ENCODE measurements around the gene MRPL49. TPM values are rescaled to one million over a fixed set of nuclear protein-coding genes. Genes with fewer than 3 reads are reported as not detected.

Gene MRPL49
- total and polyA plus RNA-seq, 3 donors from 2014 or later, result 53.9 to 87.7 (median 82.8) TPM

DNA sequence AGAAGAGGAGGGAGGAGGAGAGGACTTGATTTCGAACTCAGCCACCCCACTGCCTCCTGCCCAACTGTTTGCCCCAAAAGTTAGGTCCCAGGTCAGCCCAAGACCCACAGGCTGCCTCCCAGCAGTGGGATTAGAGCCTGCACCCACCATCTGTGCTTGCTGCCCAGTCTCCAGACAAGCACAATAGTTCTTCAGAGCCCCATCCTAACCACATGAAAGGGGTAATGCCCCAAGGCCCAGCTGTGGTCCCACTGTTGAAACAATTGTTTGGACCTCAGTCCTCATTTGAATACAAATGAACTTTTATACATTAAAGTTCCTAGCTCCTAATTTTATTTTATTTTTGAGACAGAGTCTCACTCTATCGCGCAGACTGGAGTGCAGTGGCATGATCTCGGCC, 31.5 kb upstream of the MRPL49 start:
- no peaks in the 10 kb centered on the region for H3K36me3 ChIP-seq (ENCODE audit: low read depth, missing control alignments)
- no peaks in the 10 kb centered on the region for H3K9me3 ChIP-seq
- TF ChIP-seq POLR2A (IDR thresholded peaks at IDR 0.05), result no peak
- TF ChIP-seq, protein P1, sequence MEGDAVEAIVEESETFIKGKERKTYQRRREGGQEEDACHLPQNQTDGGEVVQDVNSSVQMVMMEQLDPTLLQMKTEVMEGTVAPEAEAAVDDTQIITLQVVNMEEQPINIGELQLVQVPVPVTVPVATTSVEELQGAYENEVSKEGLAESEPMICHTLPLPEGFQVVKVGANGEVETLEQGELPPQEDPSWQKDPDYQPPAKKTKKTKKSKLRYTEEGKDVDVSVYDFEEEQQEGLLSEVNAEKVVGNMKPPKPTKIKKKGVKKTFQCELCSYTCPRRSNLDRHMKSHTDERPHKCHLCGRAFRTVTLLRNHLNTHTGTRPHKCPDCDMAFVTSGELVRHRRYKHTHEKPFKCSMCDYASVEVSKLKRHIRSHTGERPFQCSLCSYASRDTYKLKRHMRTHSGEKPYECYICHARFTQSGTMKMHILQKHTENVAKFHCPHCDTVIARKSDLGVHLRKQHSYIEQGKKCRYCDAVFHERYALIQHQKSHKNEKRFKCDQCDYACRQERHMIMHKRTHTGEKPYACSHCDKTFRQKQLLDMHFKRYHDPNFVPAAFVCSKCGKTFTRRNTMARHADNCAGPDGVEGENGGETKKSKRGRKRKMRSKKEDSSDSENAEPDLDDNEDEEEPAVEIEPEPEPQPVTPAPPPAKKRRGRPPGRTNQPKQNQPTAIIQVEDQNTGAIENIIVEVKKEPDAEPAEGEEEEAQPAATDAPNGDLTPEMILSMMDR (IDR thresholded peaks at IDR 0.05), result no peak
- H3K27ac ChIP-seq, result no peak overlapping the region
- intact Hi-C loops (cut with DNase I; ENCODE audit: low total_unique reads), result no loop called here
- no peak overlapping the region for H3K4me3 ChIP-seq
- DNase-seq, result no peak
- WGBS, 2 donors, result 94 to 96% methylated on average over 4 of the region's 4 CpGs
- peaks cover 2% of the 10 kb centered on the region for H3K4me1 ChIP-seq
- H3K27me3 ChIP-seq, result no peaks in the 10 kb centered on the region

DNA sequence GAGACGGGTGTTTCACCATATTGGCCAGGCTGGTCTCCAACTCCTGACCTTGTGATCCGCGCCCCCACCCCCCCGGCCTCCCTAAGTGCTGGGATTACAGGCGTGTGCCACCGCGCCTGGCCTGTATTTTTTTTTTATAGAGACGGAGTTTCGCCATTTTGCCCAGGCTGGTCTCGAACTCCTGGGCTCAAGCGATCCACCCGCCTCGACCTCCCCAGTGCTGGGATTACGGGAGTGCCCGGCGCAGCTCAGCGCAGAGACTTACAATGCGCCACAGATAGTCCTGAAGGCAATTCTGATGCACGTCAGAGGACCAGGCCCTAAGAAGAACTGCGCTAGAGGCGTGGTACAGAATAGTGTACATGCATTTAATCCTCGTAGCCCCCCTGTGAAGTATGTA, 26.7 kb upstream of the MRPL49 start:
- H3K27ac ChIP-seq, result no peak overlapping the region
- TF ChIP-seq POLR2A (IDR thresholded peaks at IDR 0.05), result no peak
- TF ChIP-seq, protein P1 (IDR thresholded peaks at IDR 0.05), result no peak
- no peaks in the 10 kb centered on the region for H3K36me3 ChIP-seq (ENCODE audit: low read depth, missing control alignments)
- intact Hi-C loops (cut with DNase I; ENCODE audit: low total_unique reads), result no loop called here
- 45 to 55% methylated on average over 20 to 22 of the region's 22 CpGs for WGBS, 2 donors
- H3K9me3 ChIP-seq, result no peaks in the 10 kb centered on the region
- no peak for DNase-seq
- H3K4me3 ChIP-seq, result peak overlapping the region; percentile 69 to 99
- H3K4me1 ChIP-seq, result peaks cover 9% of the 10 kb centered on the region
- no peaks in the 10 kb centered on the region for H3K27me3 ChIP-seq

DNA sequence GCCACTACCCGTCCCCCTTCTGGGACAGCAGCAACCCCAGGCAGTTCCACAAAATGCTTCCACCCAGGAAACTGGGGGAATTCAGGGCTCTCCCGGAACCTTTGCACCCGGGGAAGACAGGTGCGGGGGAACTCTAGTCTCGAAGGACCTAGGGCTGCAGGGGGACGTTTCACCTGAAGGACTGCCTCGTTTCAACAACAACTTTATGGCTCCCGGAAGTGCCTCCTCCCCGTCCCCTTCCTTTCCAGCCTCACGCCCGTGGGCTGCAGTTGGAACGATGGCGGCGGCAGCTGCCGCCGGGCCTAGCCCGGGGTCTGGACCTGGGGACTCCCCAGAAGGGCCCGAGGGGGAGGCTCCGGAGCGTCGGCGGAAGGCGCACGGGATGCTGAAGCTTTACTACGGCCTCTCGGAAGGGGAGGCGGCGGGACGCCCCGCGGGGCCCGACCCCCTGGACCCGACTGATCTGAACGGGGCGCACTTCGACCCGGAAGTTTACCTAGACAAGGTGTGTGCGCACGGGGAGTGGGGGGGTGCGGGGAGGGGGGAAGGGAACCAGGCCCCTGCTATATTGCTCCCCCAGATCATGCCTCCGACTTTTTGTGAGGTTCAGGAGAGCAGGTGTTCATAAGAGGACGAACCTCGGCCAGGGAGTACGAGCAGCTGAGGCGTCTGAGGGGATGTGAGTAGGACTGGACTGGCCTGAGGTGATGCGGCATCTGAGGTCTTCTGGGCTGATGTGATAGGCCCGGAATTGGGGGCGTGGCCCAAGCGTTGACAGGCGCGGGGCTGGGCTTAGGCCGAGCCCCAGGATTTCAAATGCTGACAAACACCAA, 25.9 kb upstream of the MRPL49 start, which contains the start of gene VPS51:
VPS51 (plus strand) TSS at position 241 of the 833 bp plus-strand sequence; CDS start at position 278, 37 bp downstream.
- Histone ChIP-seq H3K36me3 (ENCODE audit: low read depth, missing control alignments) (no peaks in the 10 kb centered on the region), H3K27me3 (no peaks in the 10 kb centered on the region), H3K4me1 (peaks cover 9% of the 10 kb centered on the region), H3K27ac (peak within 1 kb of the TSS; percentile 89 to 94), H3K9me3 (no peaks in the 10 kb centered on the region), H3K4me3 (peak within 1 kb of the TSS; percentile 69 to 99)
- no peak for TF ChIP-seq POLR2A (IDR thresholded peaks at IDR 0.05)
- TF ChIP-seq, protein P1 (IDR thresholded peaks at IDR 0.05), result peak in 2 of 3 experiments; percentile 31 to 38
- DNase-seq, result peak; percentile 94
- intact Hi-C loops (cut with DNase I; ENCODE audit: low total_unique reads), result no loop called here
- WGBS, 2 donors, result 1 to 2% methylated on average over 11 to 52 of the region's 52 CpGs

DNA sequence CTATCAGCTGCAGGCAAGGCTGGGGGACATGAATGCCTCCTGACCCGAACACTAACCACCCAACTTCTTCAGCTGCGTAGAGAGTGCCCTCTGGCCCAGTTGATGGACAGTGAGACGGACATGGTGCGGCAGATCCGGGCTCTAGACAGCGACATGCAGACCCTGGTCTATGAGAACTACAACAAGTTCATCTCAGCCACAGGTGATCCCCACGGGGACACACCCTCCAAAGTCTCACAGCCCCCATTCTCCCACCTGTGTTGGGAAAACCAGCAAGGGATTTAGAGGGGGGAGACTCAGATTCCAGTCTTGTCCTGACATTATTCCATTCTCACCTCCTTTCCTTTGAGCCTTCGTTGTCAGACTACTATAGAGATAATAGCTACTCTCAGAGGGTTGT, 25.2 kb upstream of the MRPL49 start:
- DNase-seq, result no peak
- Histone ChIP-seq H3K9me3 (no peaks in the 10 kb centered on the region), H3K4me1 (peaks cover 9% of the 10 kb centered on the region), H3K27me3 (no peaks in the 10 kb centered on the region), H3K27ac (peak overlapping the region; percentile 89 to 94), H3K36me3 (ENCODE audit: low read depth, missing control alignments) (no peaks in the 10 kb centered on the region), H3K4me3 (peak overlapping the region; percentile 69 to 99)
- WGBS, 2 donors, result 20 to 42% methylated on average over 6 to 8 of the region's 8 CpGs
- intact Hi-C loops (cut with DNase I; ENCODE audit: low total_unique reads), result no loop called here
- TF ChIP-seq, protein P1 (IDR thresholded peaks at IDR 0.05), result no peak
- TF ChIP-seq POLR2A (IDR thresholded peaks at IDR 0.05), result no peak

All from testis (tissue), 3 donors.